ENCODE measurements around the gene BMPER. TPM values are rescaled to one million over a fixed set of nuclear protein-coding genes. Genes with fewer than 3 reads are reported as not detected.
A peak's percentile ranks its signal among the peaks of the same experiment; 100 is the strongest.

BMPER gene
- polyA plus RNA-seq, 1 of the 3 experiments (the other 2 are of a cell fraction) = 20.0 TPM

DNA sequence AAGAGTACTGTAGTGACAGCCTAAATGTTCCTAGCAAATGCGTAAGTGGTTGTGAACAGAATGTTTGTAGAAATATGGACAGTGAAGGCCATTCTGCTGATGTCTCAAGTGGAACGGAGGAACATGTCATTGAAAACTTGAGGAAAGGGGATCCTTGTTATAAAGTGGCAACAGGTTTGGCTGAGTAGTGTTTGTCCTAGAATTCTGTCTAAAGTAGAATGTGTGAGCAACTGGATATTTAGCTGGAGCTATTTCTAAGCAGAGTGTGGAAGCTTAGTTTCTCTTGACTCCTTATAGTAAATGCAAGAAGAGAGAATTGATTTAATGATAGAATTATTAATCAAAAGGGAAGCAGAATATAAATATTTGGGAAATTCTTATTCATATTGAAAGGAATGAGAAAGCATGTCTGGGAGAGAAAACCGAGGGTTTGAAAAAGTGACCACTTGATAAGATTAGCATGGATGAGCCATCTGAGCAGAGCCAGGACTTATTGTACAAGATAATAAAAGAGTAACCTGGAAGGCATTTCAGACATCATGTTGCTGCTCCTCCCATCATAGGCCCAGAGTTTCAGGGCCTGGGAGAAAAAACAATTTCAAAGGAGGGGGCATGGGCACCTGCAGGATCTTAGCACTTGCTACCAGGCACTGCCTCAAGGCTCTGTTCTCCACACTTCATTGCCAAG, 276.1 kb downstream of the BMPER start:
- Histone ChIP-seq H2AFZ (ENCODE audit: low read depth) (no peak overlapping the region), H3K4me1 (ENCODE audit: control insufficient read depth in 1 of 2, insufficient read depth in 2 of 2, low read depth in 1 of 2, low read length in 1 of 2) (no peaks in the 10 kb centered on the region), H4K20me1 (ENCODE audit: insufficient read depth) (no peaks in the 10 kb centered on the region), H3K9ac (no peak overlapping the region), H3K4me3 (ENCODE audit: low read depth in 2 of 2, low read length in 1 of 2) (no peak overlapping the region), H3K27me3 (ENCODE audit: insufficient read depth) (no peaks in the 10 kb centered on the region), H3K9me3 (no peaks in the 10 kb centered on the region), H3F3A (replicated peaks; ENCODE audit: insufficient read depth) (no peaks in the 10 kb centered on the region), H3K9me2 (no peaks in the 10 kb centered on the region), H3K4me2 (no peak overlapping the region), H3K36me3 (replicated peaks in 1 of 2; ENCODE audit: control insufficient read depth in 1 of 2, insufficient read depth in 2 of 2, low read length in 1 of 2) (no peaks in the 10 kb centered on the region), H3K79me2 (ENCODE audit: insufficient read depth) (no peaks in the 10 kb centered on the region), H3K27ac (ENCODE audit: low read depth in 2 of 2, low read length in 1 of 2) (no peak overlapping the region)
- POLR2A ChIA-PET = no interaction called here
- DNase-seq = no peak
- CTCF ChIA-PET = no interaction called here
- no peak for TF ChIP-seq JUND (IDR thresholded peaks at IDR 0.05)
- no peak for TF ChIP-seq RCOR1 (IDR thresholded peaks at IDR 0.05; ENCODE audit: low read length)
- no peak for TF ChIP-seq SIN3A (IDR thresholded peaks at IDR 0.05; ENCODE audit: borderline replicate concordance, low read depth, low read length)
- no peak for TF ChIP-seq TAF1 (IDR thresholded peaks at IDR 0.05; ENCODE audit: borderline replicate concordance, low read depth, low read length)
- no peak for TF ChIP-seq FOXJ3 (CRISPR knock-in tag; IDR thresholded peaks at IDR 0.05)
- TF ChIP-seq, protein P1, sequence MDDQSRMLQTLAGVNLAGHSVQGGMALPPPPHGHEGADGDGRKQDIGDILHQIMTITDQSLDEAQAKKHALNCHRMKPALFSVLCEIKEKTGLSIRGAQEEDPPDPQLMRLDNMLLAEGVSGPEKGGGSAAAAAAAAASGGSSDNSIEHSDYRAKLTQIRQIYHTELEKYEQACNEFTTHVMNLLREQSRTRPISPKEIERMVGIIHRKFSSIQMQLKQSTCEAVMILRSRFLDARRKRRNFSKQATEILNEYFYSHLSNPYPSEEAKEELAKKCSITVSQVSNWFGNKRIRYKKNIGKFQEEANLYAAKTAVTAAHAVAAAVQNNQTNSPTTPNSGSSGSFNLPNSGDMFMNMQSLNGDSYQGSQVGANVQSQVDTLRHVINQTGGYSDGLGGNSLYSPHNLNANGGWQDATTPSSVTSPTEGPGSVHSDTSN (IDR thresholded peaks at IDR 0.05) = no peak
- TF ChIP-seq, protein P2, sequence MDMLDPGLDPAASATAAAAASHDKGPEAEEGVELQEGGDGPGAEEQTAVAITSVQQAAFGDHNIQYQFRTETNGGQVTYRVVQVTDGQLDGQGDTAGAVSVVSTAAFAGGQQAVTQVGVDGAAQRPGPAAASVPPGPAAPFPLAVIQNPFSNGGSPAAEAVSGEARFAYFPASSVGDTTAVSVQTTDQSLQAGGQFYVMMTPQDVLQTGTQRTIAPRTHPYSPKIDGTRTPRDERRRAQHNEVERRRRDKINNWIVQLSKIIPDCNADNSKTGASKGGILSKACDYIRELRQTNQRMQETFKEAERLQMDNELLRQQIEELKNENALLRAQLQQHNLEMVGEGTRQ (IDR thresholded peaks at IDR 0.05; ENCODE audit: borderline replicate concordance, low read depth, low read length) = no peak
- no peak for TF ChIP-seq NRF1 (IDR thresholded peaks at IDR 0.05; ENCODE audit: low read depth, low read length)
- TF ChIP-seq NFIC (IDR thresholded peaks at IDR 0.05; ENCODE audit: borderline replicate concordance) = no peak
- no peak for TF ChIP-seq FOSL2 (IDR thresholded peaks at IDR 0.05; ENCODE audit: borderline replicate concordance, low read depth)
- no peak for TF ChIP-seq TEAD4 (IDR thresholded peaks at IDR 0.05; ENCODE audit: borderline replicate concordance, insufficient read depth)
- WGBS (ENCODE audit: low lambda C conversion rate) = 46% methylated on average over 3 of the region's 3 CpGs

DNA sequence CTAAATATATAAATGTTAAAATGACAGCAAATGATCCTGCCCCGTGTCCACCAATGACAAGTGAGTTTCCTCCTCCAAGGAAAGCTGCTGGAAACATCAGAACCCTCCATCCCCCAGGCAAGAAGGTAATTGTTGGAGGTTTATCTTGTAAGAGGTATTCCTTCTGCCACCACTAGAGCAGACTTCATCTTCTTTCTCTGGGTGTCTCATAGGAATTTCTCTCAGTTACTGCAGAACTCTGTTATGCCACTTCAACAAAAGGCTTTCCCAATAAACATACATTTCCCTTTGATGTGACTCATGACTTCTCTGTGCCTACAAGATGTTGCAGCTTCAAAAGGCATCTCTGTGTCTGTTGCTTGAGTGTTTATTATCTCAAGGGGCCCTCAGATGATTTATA, 279.1 kb downstream of the BMPER start:
- Histone ChIP-seq H2AFZ (ENCODE audit: low read depth) (no peak overlapping the region), H3K4me2 (no peak overlapping the region), H4K20me1 (ENCODE audit: insufficient read depth) (no peaks in the 10 kb centered on the region), H3F3A (replicated peaks; ENCODE audit: insufficient read depth) (peaks cover 4% of the 10 kb centered on the region), H3K9ac (no peak overlapping the region), H3K79me2 (ENCODE audit: insufficient read depth) (no peaks in the 10 kb centered on the region), H3K4me1 (ENCODE audit: control insufficient read depth in 1 of 2, insufficient read depth in 2 of 2, low read depth in 1 of 2, low read length in 1 of 2) (0 out of 4 replicates have a peak, but pooled peaks cover 0 to 7% of the 10 kb centered on the region in 2 experiments), H3K9me3 (no peaks in the 10 kb centered on the region), H3K27me3 (ENCODE audit: insufficient read depth) (no peaks in the 10 kb centered on the region), H3K4me3 (ENCODE audit: low read depth in 2 of 2, low read length in 1 of 2) (no peak overlapping the region), H3K9me2 (no peaks in the 10 kb centered on the region), H3K27ac (ENCODE audit: low read depth in 2 of 2, low read length in 1 of 2) (no peak overlapping the region), H3K36me3 (replicated peaks in 1 of 2; ENCODE audit: control insufficient read depth in 1 of 2, insufficient read depth in 2 of 2, low read length in 1 of 2) (no peaks in the 10 kb centered on the region)
- no peak for DNase-seq
- POLR2A ChIA-PET = no interaction called here
- CTCF ChIA-PET = no interaction called here
- WGBS (ENCODE audit: low lambda C conversion rate) = 22% methylated on average over 1 of the region's 1 CpG
- no peak for TF ChIP-seq CHD2 (IDR thresholded peaks at IDR 0.05; ENCODE audit: low read length, partially characterized antibody)
- no peak for TF ChIP-seq FOXM1 (IDR thresholded peaks at IDR 0.05; ENCODE audit: low read depth)
- TF ChIP-seq, protein P3, sequence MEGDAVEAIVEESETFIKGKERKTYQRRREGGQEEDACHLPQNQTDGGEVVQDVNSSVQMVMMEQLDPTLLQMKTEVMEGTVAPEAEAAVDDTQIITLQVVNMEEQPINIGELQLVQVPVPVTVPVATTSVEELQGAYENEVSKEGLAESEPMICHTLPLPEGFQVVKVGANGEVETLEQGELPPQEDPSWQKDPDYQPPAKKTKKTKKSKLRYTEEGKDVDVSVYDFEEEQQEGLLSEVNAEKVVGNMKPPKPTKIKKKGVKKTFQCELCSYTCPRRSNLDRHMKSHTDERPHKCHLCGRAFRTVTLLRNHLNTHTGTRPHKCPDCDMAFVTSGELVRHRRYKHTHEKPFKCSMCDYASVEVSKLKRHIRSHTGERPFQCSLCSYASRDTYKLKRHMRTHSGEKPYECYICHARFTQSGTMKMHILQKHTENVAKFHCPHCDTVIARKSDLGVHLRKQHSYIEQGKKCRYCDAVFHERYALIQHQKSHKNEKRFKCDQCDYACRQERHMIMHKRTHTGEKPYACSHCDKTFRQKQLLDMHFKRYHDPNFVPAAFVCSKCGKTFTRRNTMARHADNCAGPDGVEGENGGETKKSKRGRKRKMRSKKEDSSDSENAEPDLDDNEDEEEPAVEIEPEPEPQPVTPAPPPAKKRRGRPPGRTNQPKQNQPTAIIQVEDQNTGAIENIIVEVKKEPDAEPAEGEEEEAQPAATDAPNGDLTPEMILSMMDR (IDR thresholded peaks at IDR 0.05) = peak; percentile 40; the same call in 1 of the 2 replicates
